Transverse colon (tissue), 4 donors: ENCODE data around the gene JPH3. TPM values are rescaled to one million over a fixed set of nuclear protein-coding genes. Genes with fewer than 3 reads are reported as not detected.

Experiments used
- DNase-seq: peaks from one replicate; pipeline ENCODE4 v3.0.0-alpha.2; 2019
- H3K27ac ChIP-seq, 4 donors: fragments of 200-600 bp; sonication (generic); 2 replicates each; pipeline ENCODE4 v1.5.1; 2016 to 2018; ENCODE audit warnings: inconsistent platforms in 4 of 4
- H3K27me3 ChIP-seq: fragments of 200-600 bp; sonication (generic); 2 replicates; pipeline ENCODE4 v1.5.1; 2017; ENCODE audit warnings: inconsistent platforms
- H3K36me3 ChIP-seq, 4 donors: fragments of 200-600 bp; sonication (generic); 2 replicates each; pipeline ENCODE4 v1.5.1; 2017 to 2019; ENCODE audit warnings: inconsistent platforms in 4 of 4
- H3K4me1 ChIP-seq, 4 donors: fragments of 200-600 bp; sonication (generic); 2 replicates each; pipeline ENCODE4 v1.5.1; 2017 to 2020; ENCODE audit warnings: inconsistent platforms in 4 of 4
- H3K4me3 ChIP-seq, 4 donors: fragments of 200-600 bp; sonication (generic); 1 replicate in 1 of 4; 2 replicates in 3 of 4; pipeline versions ENCODE4 v1.5.1 to v1.6.1; 2017 to 2019; ENCODE audit warnings: inconsistent platforms in 4 of 4
- H3K9me3 ChIP-seq, 2 donors: fragments of 200-600 bp; sonication (generic); 2 replicates each; pipeline ENCODE4 v1.5.1; 2017 to 2019; ENCODE audit warnings: inconsistent platforms in 2 of 2
- CTCF ChIP-seq, 5 experiments: fragments of 200-600 bp in 3 of 5; fragments of 450-650 bp in 2 of 5; sonication (generic) in 3 of 5; IDR thresholded peaks; 1 replicate in 2 of 5; 2 replicates in 3 of 5; pipeline ENCODE4 v1.5.1; 2016 to 2017; ENCODE audit warnings: antibody characterized with exemption in 5 of 5, inconsistent platforms in 3 of 5, mild to moderate bottlenecking in 2 of 5, moderate library complexity in 1 of 5
- EP300 ChIP-seq: sonication (generic); formaldehyde crosslinking; IDR thresholded peaks from one replicate; pipeline ENCODE4 v1.6.1; 2017; ENCODE audit warnings: antibody characterized with exemption, low read depth
- POLR2A ChIP-seq: fragments of 450-650 bp; IDR thresholded peaks from one replicate; pipeline ENCODE4 v1.6.1; 2016; ENCODE audit warnings: antibody characterized with exemption, mild to moderate bottlenecking, moderate library complexity
- POLR2AphosphoS5 ChIP-seq, 3 donors: sonication (generic); formaldehyde crosslinking; IDR thresholded peaks; one replicate each; pipeline ENCODE4 v1.6.1; 2016; ENCODE audit warnings: antibody characterized with exemption in 3 of 3
- WGBS, 2 donors: methylation state at CpG; one replicate each; pipeline ENCODE4 v1.1.5; 2018; ENCODE audit warnings: low coverage in 1 of 2; 5-methylcytosine and 5-hydroxymethylcytosine counted together
- in situ Hi-C, 4 donors: fragments of 200-750 bp; cut with MboI; loops; one replicate each; pipeline versions ENCODE4 v1.15.0 to v1.15.1; 2017; ENCODE audit warnings: low sequenced_read_pairs in 3 of 4, low pct_ligation_motif_present in 1 of 4, low pct_unique_long_range_greater_than_20kb in 1 of 4
- intact Hi-C: fragments of 100-400 bp; cut with DNase I; formaldehyde crosslinking; loops from one replicate; pipeline ENCODE4 v1.15.1; 2023; ENCODE audit warnings: low total_unique reads
- total RNA-seq, 4 donors: library from RNA; depleted of rRNA; stranded (reverse); fragments of >200 nt; gene quantifications; one replicate each; pipeline ENCODE4 v1.1.0, GENCODE V29; 2016

The JPH3 gene
- total RNA-seq, 4 donors from 2014 or later, result 0.32 to 5.2 (median 0.41) TPM; not detected in 1

- Histone ChIP-seq H3K9me3 (no peaks in the 10 kb centered on the region), H3K4me3 (no peak overlapping the region), H3K27ac (no peak overlapping the region), H3K27me3 (peaks cover 25% of the 10 kb centered on the region), H3K36me3 (no peaks in the 10 kb centered on the region), H3K4me1 (no peaks in the 10 kb centered on the region)
- WGBS, 2 donors, result 73 to 88% methylated on average over 3 to 13 of the region's 14 CpGs
- DNase-seq, result no peak
- intact Hi-C loops (no loop called here), in situ Hi-C loops (no loop called here)
- TF ChIP-seq EP300 (no peak), POLR2AphosphoS5 (IDR thresholded peaks at IDR 0.05) (no peak), CTCF (IDR thresholded peaks at IDR 0.05) (no peak), POLR2A (no peak)
Measured at GRCh38 chr16:87687998-87688529, 85.8 kb downstream of the JPH3 start.

GRCh38 chr16:87688876-87689815, 86.8 kb downstream of the JPH3 start:
- 85% methylated on average over 37 of the region's 45 CpGs; no CpG with 5 or more reads in 1 of the 2 donors for WGBS, 2 donors
- Histone ChIP-seq H3K27ac (no peak overlapping the region), H3K36me3 (no peaks in the 10 kb centered on the region), H3K4me3 (no peak overlapping the region), H3K9me3 (no peaks in the 10 kb centered on the region), H3K27me3 (peaks cover 20% of the 10 kb centered on the region), H3K4me1 (no peaks in the 10 kb centered on the region)
- no peak for DNase-seq
- in situ Hi-C loops (no loop called here), intact Hi-C loops (no loop called here)
- no peak for TF ChIP-seq POLR2AphosphoS5 (IDR thresholded peaks at IDR 0.05)
- no peak for TF ChIP-seq POLR2A
- no peak for TF ChIP-seq CTCF (IDR thresholded peaks at IDR 0.05)
- no peak for TF ChIP-seq EP300

GRCh38 chr16:87689956-87690465, 87.7 kb downstream of the JPH3 start:
- H3K4me1 ChIP-seq, result no peaks in the 10 kb centered on the region
- H3K27ac ChIP-seq, result no peak overlapping the region
- no peak overlapping the region for H3K4me3 ChIP-seq
- H3K27me3 ChIP-seq, result peaks cover 18% of the 10 kb centered on the region
- intact Hi-C loops (no loop called here), in situ Hi-C loops (no loop called here)
- TF ChIP-seq CTCF (IDR thresholded peaks at IDR 0.05) (no peak), POLR2A (no peak), EP300 (no peak), POLR2AphosphoS5 (IDR thresholded peaks at IDR 0.05) (no peak)
- no peak for DNase-seq
- H3K9me3 ChIP-seq, result no peaks in the 10 kb centered on the region
- H3K36me3 ChIP-seq, result no peaks in the 10 kb centered on the region
- WGBS, 2 donors, result 90% methylated on average over 46 of the region's 46 CpGs; no CpG with 5 or more reads in 1 of the 2 donors

- 62% methylated on average over 24 of the region's 33 CpGs; no CpG with 5 or more reads in 1 of the 2 donors for WGBS, 2 donors
- no peak for TF ChIP-seq POLR2AphosphoS5 (IDR thresholded peaks at IDR 0.05)
- no peak for TF ChIP-seq CTCF (IDR thresholded peaks at IDR 0.05)
- no peak for TF ChIP-seq EP300
- TF ChIP-seq POLR2A, result no peak
- Histone ChIP-seq H3K9me3 (no peaks in the 10 kb centered on the region), H3K4me1 (no peaks in the 10 kb centered on the region), H3K4me3 (no peak overlapping the region), H3K27ac (no peak overlapping the region), H3K27me3 (peaks cover 11% of the 10 kb centered on the region), H3K36me3 (no peaks in the 10 kb centered on the region)
- intact Hi-C loops, result no loop called here
- in situ Hi-C loops, result no loop called here
- DNase-seq, result no peak
Measured at GRCh38 chr16:87690911-87691685, 88.8 kb downstream of the JPH3 start.
